HUES64 (cell line): ENCODE measurements around the gene C2orf72.

Experiments used
- H3K27ac ChIP-seq: 2 replicates; pipeline ENCODE4 v1.7.0; 2013; ENCODE audit warnings: low read depth, low read length, inconsistent platforms
- H3K27me3 ChIP-seq: 2 replicates; pipeline ENCODE4 v1.6.1; 2013; ENCODE audit warnings: mild to moderate bottlenecking, low read length; ENCODE audit not compliant: insufficient read depth
- H3K36me3 ChIP-seq: 2 replicates; pipeline ENCODE4 v1.6.1; 2013; ENCODE audit warnings: mild to moderate bottlenecking, low read length; ENCODE audit not compliant: insufficient read depth
- H3K4me1 ChIP-seq: 2 replicates; pipeline ENCODE4 v1.6.1; 2013; ENCODE audit warnings: mild to moderate bottlenecking, low read length, moderate library complexity; ENCODE audit not compliant: insufficient read depth
- H3K4me3 ChIP-seq: 2 replicates; pipeline ENCODE4 v1.5.1; 2013; ENCODE audit warnings: mild to moderate bottlenecking, low read length, moderate library complexity
- H3K9ac ChIP-seq: 2 replicates; pipeline ENCODE4 v1.6.1; 2013; ENCODE audit warnings: mild to moderate bottlenecking, low read depth, low read length
- H3K9me3 ChIP-seq: 2 replicates; pipeline ENCODE4 v1.6.1; 2013; ENCODE audit warnings: low read depth, low read length; ENCODE audit not compliant: insufficient read depth
- WGBS: fragments of 150-250, 120-280 bp; methylation state at CpG from one replicate; pipeline ENCODE4 v1.1.7; 2013; ENCODE audit warnings: missing lambda C conversion rate; 5-methylcytosine and 5-hydroxymethylcytosine counted together

Gene C2orf72

DNA sequence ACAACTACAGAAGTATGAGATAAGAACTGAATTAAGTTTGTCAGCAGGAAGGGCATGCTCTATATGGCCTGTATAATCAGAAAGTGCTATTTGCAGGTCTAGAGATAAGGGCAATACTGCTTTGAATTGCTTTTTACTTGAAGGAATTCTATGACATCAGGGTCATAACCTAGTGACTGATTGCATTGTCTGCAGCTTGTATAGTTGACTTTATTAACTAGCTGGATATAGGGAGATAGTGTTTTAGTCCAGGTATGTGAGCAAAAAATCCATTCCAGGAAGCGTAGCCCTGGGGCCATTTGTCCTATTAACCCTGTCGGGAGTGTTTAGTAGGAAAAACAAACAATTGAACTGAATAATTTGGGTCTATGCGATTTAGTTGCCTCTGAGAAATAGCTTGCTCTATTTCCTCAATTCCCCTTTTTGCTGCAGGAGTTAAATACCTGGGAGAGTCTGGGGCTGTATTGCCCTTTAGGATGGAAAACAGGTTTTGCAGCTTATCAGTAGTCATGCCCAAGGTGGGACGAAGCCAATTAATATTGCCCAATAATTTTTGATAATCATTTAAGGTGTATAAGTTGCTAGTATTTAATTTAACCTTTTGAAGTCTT is 57.5 kb downstream of the C2orf72 start:
- WGBS: 91% methylated on average over 4 of the region's 4 CpGs
- Histone ChIP-seq H3K4me3 (no peak overlapping the region), H3K27me3 (no peaks in the 10 kb centered on the region), H3K36me3 (peaks cover 88% of the 10 kb centered on the region), H3K9me3 (peaks cover 13% of the 10 kb centered on the region), H3K4me1 (no peaks in the 10 kb centered on the region; the same call in 1 of the 2 replicates), H3K9ac (no peak overlapping the region), H3K27ac (no peak overlapping the region)
